ENCODE data around the gene TMA16. TPM values are rescaled to one million over a fixed set of nuclear protein-coding genes. Genes with fewer than 3 reads are reported as not detected.

The TMA16 gene
- total and polyA plus RNA-seq, 2 of the 13 experiments (the other 11 are each of a cell fraction or from before 2014, with no cell fraction given) = 8.1 to 52.5 TPM

DNA sequence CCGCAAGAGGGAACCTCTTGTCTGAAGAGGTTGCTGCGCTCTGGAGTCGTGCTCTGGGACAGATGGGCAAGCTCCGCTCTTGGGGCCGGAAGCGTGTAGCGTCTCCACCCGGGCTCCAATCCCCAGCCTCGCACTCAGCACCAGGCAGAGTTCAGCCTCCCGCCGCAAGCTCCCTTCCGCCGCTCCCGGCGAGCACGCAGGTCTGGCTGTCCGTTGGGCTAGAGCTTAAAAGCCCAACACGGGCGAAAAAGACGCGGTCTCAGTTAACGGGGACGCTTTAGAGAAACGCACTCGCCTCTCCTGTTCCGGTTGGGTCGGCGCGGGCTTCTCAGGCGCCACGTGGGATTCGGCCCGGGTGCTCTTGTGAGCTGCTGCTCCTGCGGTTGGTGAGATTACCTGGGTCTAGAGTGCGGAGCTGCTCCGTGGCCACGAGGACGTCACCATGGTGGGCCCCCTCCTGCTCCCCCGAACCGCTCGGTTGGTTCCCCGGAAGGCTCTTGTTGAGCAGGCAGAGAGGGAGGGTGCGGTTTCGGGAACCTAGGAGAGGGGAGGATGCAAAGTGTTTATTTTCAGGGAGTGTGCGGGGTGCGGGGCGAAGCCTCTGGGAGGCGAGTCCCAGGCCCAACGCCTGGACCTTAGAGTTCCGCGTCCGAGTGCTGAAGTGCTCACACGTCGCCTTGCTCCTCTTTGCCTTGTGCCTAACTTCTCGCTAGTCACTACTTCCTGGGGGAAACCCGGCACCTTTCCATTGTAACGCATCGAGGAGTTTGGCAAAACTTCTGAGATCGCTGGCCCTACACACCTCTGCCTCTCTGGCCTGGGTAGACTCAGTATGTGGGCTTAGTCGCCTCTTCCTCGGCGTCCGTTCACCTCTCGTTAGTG lies at the start of gene TMA16 (continued):
- TF ChIP-seq ZNF570 (CRISPR knock-in tag; IDR thresholded peaks at IDR 0.05; ENCODE audit: borderline replicate concordance) (peak; percentile 90; the same call in 1 of the 2 replicates), ZNF432 (CRISPR knock-in tag; IDR thresholded peaks at IDR 0.05; ENCODE audit: borderline replicate concordance) (no peak), ZNF839 (CRISPR knock-in tag; IDR thresholded peaks at IDR 0.05; ENCODE audit: borderline replicate concordance) (0 out of 2 replicates have a peak, but pooled peaks have one; percentile 48), ZBTB43 (CRISPR knock-in tag; conservative IDR thresholded peaks at IDR 0.05) (peak; percentile 77; the same call in 1 of the 2 replicates), ZNF343 (CRISPR knock-in tag; IDR thresholded peaks at IDR 0.05) (peak; percentile 96), CAMTA2 (CRISPR knock-in tag; IDR thresholded peaks at IDR 0.05; ENCODE audit: borderline replicate concordance) (no peak), ZBTB7B (CRISPR knock-in tag; IDR thresholded peaks at IDR 0.05) (peak; percentile 52), TSC22D2 (CRISPR knock-in tag; IDR thresholded peaks at IDR 0.05; ENCODE audit: borderline replicate concordance) (peak; percentile 94), FOXO4 (CRISPR knock-in tag; conservative IDR thresholded peaks at IDR 0.05) (0 out of 2 replicates have a peak, but pooled peaks have one; percentile 66), ZNF550 (CRISPR knock-in tag; IDR thresholded peaks at IDR 0.05; ENCODE audit: borderline replicate concordance) (no peak), ZNF850 (CRISPR knock-in tag; conservative IDR thresholded peaks at IDR 0.05) (no peak), KLF12 (CRISPR knock-in tag; IDR thresholded peaks at IDR 0.05; ENCODE audit: borderline replicate concordance) (peak; percentile 89), ATF3 (CRISPR knock-in tag; IDR thresholded peaks at IDR 0.05) (peak; percentile 26; the same call in 1 of the 2 replicates), ZNF44 (CRISPR knock-in tag; IDR thresholded peaks at IDR 0.05) (no peak), HMGXB3 (CRISPR knock-in tag; IDR thresholded peaks at IDR 0.05; ENCODE audit: borderline replicate concordance) (peak; percentile 91), ZNF101 (CRISPR knock-in tag; IDR thresholded peaks at IDR 0.05; ENCODE audit: borderline replicate concordance, low read depth) (0 out of 2 replicates have a peak, but pooled peaks have one; percentile 96), ZNF598 (CRISPR knock-in tag; IDR thresholded peaks at IDR 0.05; ENCODE audit: borderline replicate concordance) (peak; percentile 71; the same call in 1 of the 2 replicates), SUZ12 (IDR thresholded peaks at IDR 0.05; ENCODE audit: low read depth, low read length) (no peak), ZFP1 (CRISPR knock-in tag; IDR thresholded peaks at IDR 0.05) (no peak; the same call in 1 of the 2 replicates), PHF8 (CRISPR knock-in tag; IDR thresholded peaks at IDR 0.05) (peak; percentile 95)
- TF ChIP-seq, protein P1, sequence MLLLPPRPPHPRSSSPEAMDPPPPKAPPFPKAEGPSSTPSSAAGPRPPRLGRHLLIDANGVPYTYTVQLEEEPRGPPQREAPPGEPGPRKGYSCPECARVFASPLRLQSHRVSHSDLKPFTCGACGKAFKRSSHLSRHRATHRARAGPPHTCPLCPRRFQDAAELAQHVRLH (CRISPR knock-in tag; IDR thresholded peaks at IDR 0.05; ENCODE audit: borderline replicate concordance, low read depth) = peak; percentile 96

Data from HepG2 (cell line).